Caco-2 (cell line): ENCODE measurements around the gene MAN1B1. TPM values are rescaled to one million over a fixed set of nuclear protein-coding genes. Genes with fewer than 3 reads are reported as not detected.
A peak's percentile ranks its signal among the peaks of the same experiment; 100 is the strongest.

Source experiments
- BruUV-seq: library from RNA; stranded (reverse); fragments of 400-500 nt; replicated peaks from 2 replicates; lab custom pipeline; 2021; lab: Mats Ljungman, UMichigan
- CTCF ChIA-PET: fragments of 300-600 bp; sonication (Branson Sonifier 250); formaldehyde crosslinking; loops from one replicate; lab custom pipeline; 2022; ENCODE audit warnings: antibody characterized with exemption; lab: Charles Lee
- POLR2A ChIA-PET: fragments of 300-600 bp; sonication (Branson Sonifier 250); formaldehyde crosslinking; loops from one replicate; lab custom pipeline; 2022; ENCODE audit warnings: antibody characterized with exemption; lab: Charles Lee
- DNase-seq, 2 experiments: peaks; one replicate each; pipeline versions ENCODE4 v3.0.0 to v3.0.0-alpha.2; 2020 to 2022
- H3K27me3 ChIP-seq: replicated peaks from 2 replicates; pipeline ENCODE4 v1.6.0; 2011; ENCODE audit warnings: low read length; ENCODE audit not compliant: control insufficient read depth, insufficient read depth
- H3K36me3 ChIP-seq: 2 replicates; pipeline ENCODE4 v1.5.1; 2011; ENCODE audit warnings: low read length; ENCODE audit not compliant: control insufficient read depth, insufficient read depth
- H3K4me1 ChIP-seq: fragments of 250-450 bp; sonication (Bioruptor Pico); 2 replicates; pipeline ENCODE4 v1.5.1; 2020; ENCODE audit warnings: mild to moderate bottlenecking
- H3K4me3 ChIP-seq: 2 replicates; pipeline ENCODE4 v1.5.1; 2011; ENCODE audit warnings: low read depth, mild to moderate bottlenecking, control low read depth, low read length
- H3K9me3 ChIP-seq: fragments of 250-450 bp; sonication (Bioruptor Pico); 2 replicates; pipeline ENCODE4 v1.5.1; 2020; ENCODE audit warnings: mild to moderate bottlenecking, moderate library complexity
- H3K27ac Mint-ChIP-seq: one replicate; pipeline ENCODE4 v1.8.0; 2022; ENCODE audit warnings: mixed read lengths; ENCODE audit not compliant: unreplicated experiment
- H3K27me3 Mint-ChIP-seq: one replicate; pipeline ENCODE4 v1.8.0; 2022; ENCODE audit warnings: mixed read lengths; ENCODE audit not compliant: insufficient read depth, unreplicated experiment
- H3K36me3 Mint-ChIP-seq: one replicate; pipeline ENCODE4 v1.8.0; 2022; ENCODE audit warnings: mild to moderate bottlenecking, mixed read lengths; ENCODE audit not compliant: insufficient read depth, unreplicated experiment
- H3K4me1 Mint-ChIP-seq: one replicate; pipeline ENCODE4 v1.8.0; 2022; ENCODE audit warnings: low read depth, mixed read lengths; ENCODE audit not compliant: unreplicated experiment
- H3K4me3 Mint-ChIP-seq: one replicate; pipeline ENCODE4 v1.8.0; 2022; ENCODE audit warnings: mild to moderate bottlenecking, moderate library complexity, mixed read lengths; ENCODE audit not compliant: unreplicated experiment
- H3K9me3 Mint-ChIP-seq: one replicate; pipeline ENCODE4 v1.8.0; 2022; ENCODE audit warnings: mixed read lengths; ENCODE audit not compliant: unreplicated experiment
- intact Hi-C: fragments of 100-400 bp; cut with micrococcal nuclease; formaldehyde crosslinking; loops from one replicate; pipeline ENCODE4 v1.10.0; 2022; ENCODE audit not compliant: unreplicated experiment
- total RNA-seq: library from RNA; stranded (reverse); gene quantifications from 2 replicates; pipeline ENCODE4 v1.2.3, GENCODE V29; 2022
- TF ChIP-seq, protein P1 (sequence below), 2 experiments: fragments of 200-600 bp in 1 of 2; IDR thresholded peaks; 1 replicate in 1 of 2; 2 replicates in 1 of 2; pipeline versions ENCODE4 v1.5.1 to v1.8.0; 2011 to 2022; ENCODE audit warnings: antibody characterized with exemption in 1 of 2, control low read depth in 1 of 2, inconsistent platforms in 1 of 2, low read depth in 1 of 2, low read length in 1 of 2, mild to moderate bottlenecking in 1 of 2, moderate library complexity in 1 of 2; ENCODE audit not compliant: insufficient read depth in 1 of 2, severe bottlenecking in 1 of 2, unreplicated experiment in 1 of 2

The MAN1B1 gene
- total RNA-seq, 1 experiment from 2014 or later: 57.7 TPM

DNA sequence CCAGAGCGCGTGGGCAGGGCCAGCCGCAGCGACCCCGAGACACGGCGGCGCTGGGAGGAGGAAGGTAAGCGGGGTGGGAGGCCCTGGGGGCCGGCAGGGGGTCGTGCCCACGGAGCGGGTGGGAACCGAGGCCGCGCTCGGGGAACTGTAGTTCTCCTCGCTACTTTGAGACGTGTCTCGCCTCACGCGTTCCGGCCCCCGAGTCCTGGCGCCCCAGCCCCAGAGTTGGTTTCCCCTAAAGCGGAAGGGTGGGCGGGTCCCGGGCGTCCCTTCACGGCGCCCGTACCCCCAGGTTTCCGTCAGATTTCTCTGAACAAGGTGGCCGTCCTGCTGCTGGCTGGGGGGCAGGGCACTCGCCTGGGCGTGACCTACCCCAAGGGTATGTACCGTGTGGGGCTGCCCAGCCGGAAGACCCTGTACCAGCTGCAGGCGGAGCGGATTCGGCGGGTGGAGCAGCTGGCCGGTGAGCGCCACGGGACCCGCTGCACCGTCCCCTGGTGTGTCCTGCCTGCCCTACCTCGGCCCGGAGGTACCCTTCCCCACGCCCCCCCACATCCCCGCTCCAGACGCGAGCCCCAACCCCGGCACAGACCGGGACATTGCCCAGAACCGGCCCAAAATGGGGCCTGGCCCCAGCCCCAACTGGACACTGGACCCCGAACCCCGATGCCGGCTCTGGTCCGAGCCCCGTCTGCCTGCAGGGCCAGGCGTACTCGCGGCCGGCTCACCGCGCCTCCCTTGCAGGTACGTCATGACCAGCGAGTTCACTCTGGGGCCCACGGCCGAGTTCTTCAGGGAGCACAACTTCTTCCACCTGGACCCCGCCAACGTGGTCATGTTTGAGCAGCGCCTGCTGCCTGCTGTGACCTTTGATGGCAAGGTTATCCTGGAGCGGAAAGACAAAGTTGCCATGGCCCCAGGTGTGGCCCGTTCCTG is 8.8 kb upstream of the MAN1B1 start:
- Mint-ChIP-seq H3K4me1 (no peaks in the 10 kb centered on the region), H3K4me3 (peak overlapping the region; percentile 60), H3K36me3 (peaks cover 12% of the 10 kb centered on the region), H3K9me3 (no peaks in the 10 kb centered on the region), H3K27ac (no peak overlapping the region), H3K27me3 (no peaks in the 10 kb centered on the region)
- H3K27me3 ChIP-seq: no peaks in the 10 kb centered on the region
- TF ChIP-seq, protein P1, sequence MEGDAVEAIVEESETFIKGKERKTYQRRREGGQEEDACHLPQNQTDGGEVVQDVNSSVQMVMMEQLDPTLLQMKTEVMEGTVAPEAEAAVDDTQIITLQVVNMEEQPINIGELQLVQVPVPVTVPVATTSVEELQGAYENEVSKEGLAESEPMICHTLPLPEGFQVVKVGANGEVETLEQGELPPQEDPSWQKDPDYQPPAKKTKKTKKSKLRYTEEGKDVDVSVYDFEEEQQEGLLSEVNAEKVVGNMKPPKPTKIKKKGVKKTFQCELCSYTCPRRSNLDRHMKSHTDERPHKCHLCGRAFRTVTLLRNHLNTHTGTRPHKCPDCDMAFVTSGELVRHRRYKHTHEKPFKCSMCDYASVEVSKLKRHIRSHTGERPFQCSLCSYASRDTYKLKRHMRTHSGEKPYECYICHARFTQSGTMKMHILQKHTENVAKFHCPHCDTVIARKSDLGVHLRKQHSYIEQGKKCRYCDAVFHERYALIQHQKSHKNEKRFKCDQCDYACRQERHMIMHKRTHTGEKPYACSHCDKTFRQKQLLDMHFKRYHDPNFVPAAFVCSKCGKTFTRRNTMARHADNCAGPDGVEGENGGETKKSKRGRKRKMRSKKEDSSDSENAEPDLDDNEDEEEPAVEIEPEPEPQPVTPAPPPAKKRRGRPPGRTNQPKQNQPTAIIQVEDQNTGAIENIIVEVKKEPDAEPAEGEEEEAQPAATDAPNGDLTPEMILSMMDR (IDR thresholded peaks at IDR 0.05; ENCODE audit: insufficient read depth in 1 of 2, low read depth in 1 of 2, low read length in 1 of 2, severe bottlenecking in 1 of 2, unreplicated experiment in 1 of 2): no peak
- H3K9me3 ChIP-seq: no peaks in the 10 kb centered on the region
- TSS peak; percentile 23 for BruUV-seq
- ChIA-PET POLR2A (no interaction called here), CTCF (interaction anchor here (2.3 kb wide), 1 partner anchor 10 kb away, joined by 13 read pairs; no protein-coding TSS in a partner anchor)
- intact Hi-C loops: no loop called here
- H3K4me1 ChIP-seq: peaks cover 17% of the 10 kb centered on the region
- peak overlapping the region; percentile 75 for H3K4me3 ChIP-seq
- DNase-seq: no peak
- H3K36me3 ChIP-seq: peaks cover 1% of the 10 kb centered on the region

DNA sequence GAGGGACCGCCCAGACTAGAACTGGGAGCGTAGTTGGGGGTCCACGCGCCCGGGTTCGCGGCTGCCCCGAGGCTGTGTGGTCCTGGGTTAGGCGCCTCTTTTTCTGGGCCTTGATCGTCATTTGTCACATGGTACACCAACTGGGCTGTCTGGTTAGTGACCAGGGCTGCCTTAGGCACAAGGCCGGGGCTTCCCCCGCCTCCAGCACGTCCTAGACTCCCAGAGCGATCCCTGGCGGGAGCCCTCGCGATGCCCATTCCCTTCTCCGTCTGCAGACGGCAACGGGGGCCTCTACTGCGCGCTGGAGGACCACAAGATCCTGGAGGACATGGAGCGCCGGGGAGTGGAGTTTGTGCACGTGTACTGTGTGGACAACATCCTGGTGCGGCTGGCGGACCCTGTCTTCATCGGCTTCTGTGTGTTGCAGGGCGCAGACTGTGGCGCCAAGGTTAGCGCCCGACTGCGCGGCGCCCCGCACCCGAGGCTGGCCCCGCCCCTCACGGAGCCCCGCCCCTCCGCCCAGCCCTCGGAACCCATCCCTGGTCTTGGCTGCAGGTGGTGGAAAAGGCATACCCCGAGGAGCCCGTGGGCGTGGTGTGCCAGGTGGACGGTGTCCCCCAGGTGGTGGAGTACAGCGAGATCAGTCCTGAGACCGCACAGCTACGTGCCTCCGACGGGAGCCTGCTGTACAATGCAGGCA is 7.9 kb upstream of the MAN1B1 start:
- H3K27me3 Mint-ChIP-seq: no peaks in the 10 kb centered on the region
- peaks cover 13% of the 10 kb centered on the region for H3K4me1 ChIP-seq
- peaks cover 12% of the 10 kb centered on the region for H3K36me3 Mint-ChIP-seq
- H3K9me3 Mint-ChIP-seq: no peaks in the 10 kb centered on the region
- no peaks in the 10 kb centered on the region for H3K27me3 ChIP-seq
- peak overlapping the region; percentile 60 for H3K4me3 Mint-ChIP-seq
- peaks cover 1% of the 10 kb centered on the region for H3K36me3 ChIP-seq
- no TSS peak for BruUV-seq
- intact Hi-C loops: no loop called here
- CTCF ChIA-PET: no interaction called here
- no peaks in the 10 kb centered on the region for H3K9me3 ChIP-seq
- POLR2A ChIA-PET: no interaction called here
- no peaks in the 10 kb centered on the region for H3K4me1 Mint-ChIP-seq
- DNase-seq: no peak
- H3K4me3 ChIP-seq: no peak overlapping the region; the same call in 1 of the 2 replicates
- TF ChIP-seq, protein P1 (IDR thresholded peaks at IDR 0.05; ENCODE audit: insufficient read depth in 1 of 2, low read depth in 1 of 2, low read length in 1 of 2, severe bottlenecking in 1 of 2, unreplicated experiment in 1 of 2): no peak
- no peak overlapping the region for H3K27ac Mint-ChIP-seq

DNA sequence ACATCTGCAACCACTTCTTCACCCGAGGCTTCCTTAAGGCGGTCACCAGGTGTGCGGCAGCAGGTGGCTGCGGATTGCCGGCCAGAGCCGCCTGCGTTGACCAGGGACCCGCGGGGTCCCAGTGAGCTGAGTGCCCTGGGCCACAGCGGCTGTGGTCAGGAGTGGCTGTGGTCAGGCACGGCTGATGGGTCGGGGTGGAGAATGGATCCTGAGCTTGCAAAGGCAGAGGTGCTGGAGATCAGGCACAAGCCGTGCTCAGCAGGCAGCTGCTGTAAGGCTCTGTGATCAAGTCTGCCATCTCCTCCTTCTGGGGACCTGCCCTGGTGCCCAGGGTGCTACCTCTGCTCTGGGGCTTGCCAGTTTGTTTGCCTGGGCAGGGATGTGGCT is 7.4 kb upstream of the MAN1B1 start:
- Histone ChIP-seq H3K4me3 (no peak overlapping the region), H3K4me1 (peaks cover 8% of the 10 kb centered on the region), H3K36me3 (peaks cover 1% of the 10 kb centered on the region), H3K27me3 (no peaks in the 10 kb centered on the region), H3K9me3 (no peaks in the 10 kb centered on the region)
- Mint-ChIP-seq H3K27me3 (no peaks in the 10 kb centered on the region), H3K9me3 (no peaks in the 10 kb centered on the region), H3K36me3 (peaks cover 12% of the 10 kb centered on the region), H3K27ac (no peak overlapping the region), H3K4me1 (no peaks in the 10 kb centered on the region), H3K4me3 (peak overlapping the region; percentile 34)
- TF ChIP-seq, protein P1 (IDR thresholded peaks at IDR 0.05; ENCODE audit: insufficient read depth in 1 of 2, low read depth in 1 of 2, low read length in 1 of 2, severe bottlenecking in 1 of 2, unreplicated experiment in 1 of 2): no peak
- DNase-seq: no peak
- intact Hi-C loops: no loop called here
- POLR2A ChIA-PET: no interaction called here
- CTCF ChIA-PET: no interaction called here
- no TSS peak for BruUV-seq
